HG03521 (cell line): ENCODE measurements around the gene PTGIS.

Source experiments
- ATAC-seq: cut with Tn5 transposase; IDR thresholded peaks from one replicate; pipeline ENCODE4 v1.9.1; 2021; ENCODE audit warnings: mild to moderate bottlenecking, moderate library complexity; ENCODE audit not compliant: unreplicated experiment

PTGIS gene

GRCh38 chr20:49475292-49476015 lies 92.5 kb downstream of the PTGIS start:
- no peak for ATAC-seq

- ATAC-seq: no peak
These were observed 96.5 kb downstream of the PTGIS start for GRCh38 chr20:49471397-49471796.

- ATAC-seq: no peak
These were observed 97.0 kb downstream of the PTGIS start for GRCh38 chr20:49470922-49471321.

GRCh38 chr20:49469060-49469459 lies 98.9 kb downstream of the PTGIS start:
- ATAC-seq: no peak

- no peak for ATAC-seq
These were observed 99.5 kb downstream of the PTGIS start for GRCh38 chr20:49468412-49468811.

- ATAC-seq: no peak
These were observed 101.6 kb downstream of the PTGIS start for GRCh38 chr20:49466114-49466912.

- no peak for ATAC-seq
These were observed 103.4 kb downstream of the PTGIS start for GRCh38 chr20:49464556-49464955.

GRCh38 chr20:49462626-49463025 lies 105.3 kb downstream of the PTGIS start:
- no peak for ATAC-seq

- no peak for ATAC-seq
These were observed 105.9 kb downstream of the PTGIS start for GRCh38 chr20:49461894-49462620.

- ATAC-seq: no peak
These were observed 107.0 kb downstream of the PTGIS start for GRCh38 chr20:49460916-49461315.

- no peak for ATAC-seq
These were observed 107.8 kb downstream of the PTGIS start for GRCh38 chr20:49460131-49460530.

- ATAC-seq: no peak
These were observed 108.3 kb downstream of the PTGIS start for GRCh38 chr20:49459684-49460083.

GRCh38 chr20:49457444-49457843 lies 110.5 kb downstream of the PTGIS start:
- ATAC-seq: no peak

GRCh38 chr20:49456646-49457045 lies 111.3 kb downstream of the PTGIS start:
- ATAC-seq: no peak

GRCh38 chr20:49455691-49456090 lies 112.2 kb downstream of the PTGIS start:
- ATAC-seq: no peak
